ENCODE measurements around the gene CREB3L2.

The CREB3L2 gene

DNA sequence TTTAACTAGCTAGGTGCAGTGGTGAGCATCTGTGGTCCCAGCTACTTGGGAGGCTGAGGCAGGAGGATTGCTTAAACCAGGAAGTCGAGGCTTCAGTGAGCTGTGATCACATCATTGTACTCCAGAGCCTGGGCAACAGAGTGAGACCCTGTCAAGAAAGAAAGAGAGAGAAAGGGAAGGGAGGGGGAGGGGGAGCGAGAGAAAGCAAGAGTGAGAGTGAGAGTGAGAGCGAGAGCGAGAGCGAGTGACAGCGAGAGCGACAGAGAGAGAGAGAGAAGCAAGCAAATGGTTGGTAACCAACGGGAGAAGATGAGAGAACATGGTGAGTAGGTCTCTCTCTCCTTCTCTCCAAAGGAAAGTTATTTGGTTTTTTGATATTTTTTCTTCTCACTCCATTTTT lies 85.3 kb downstream of the CREB3L2 start:
- Histone ChIP-seq H3K79me1 (replicated peaks; ENCODE audit: low read length, poor library complexity, severe bottlenecking) (peaks cover 22% of the 10 kb centered on the region), H4K91ac (ENCODE audit: low read length) (no peak overlapping the region), H3K4me2 (ENCODE audit: low read length, poor library complexity, severe bottlenecking) (no peak overlapping the region), H3K4me1 (ENCODE audit: control insufficient read depth, insufficient read depth, low read depth, low read length) (peaks cover 16% of the 10 kb centered on the region), H3K9ac (ENCODE audit: low read length) (no peak overlapping the region), H3K27me3 (ENCODE audit: control insufficient read depth in 1 of 2, insufficient read depth in 1 of 2, low read length in 2 of 2) (no peaks in the 10 kb centered on the region), H2BK12ac (ENCODE audit: low read length in 2 of 2) (peak overlapping the region in 1 of 2 experiments; percentile 75), H2BK15ac (ENCODE audit: low read depth, poor library complexity, severe bottlenecking) (no peak overlapping the region), H3K4ac (ENCODE audit: low read depth in 1 of 2, low read length in 2 of 2) (no peak overlapping the region), H3K4me3 (ENCODE audit: insufficient read depth in 1 of 2, low read depth in 1 of 2, low read length in 2 of 2) (no peak overlapping the region), H2BK120ac (ENCODE audit: low read depth, low read length) (no peak overlapping the region), H2BK5ac (ENCODE audit: low read depth, low read length, poor library complexity, severe bottlenecking) (peak overlapping the region; percentile 12), H3K14ac (ENCODE audit: low read length in 2 of 2) (no peak overlapping the region), H4K8ac (ENCODE audit: low read length) (no peak overlapping the region), H3K9me3 (ENCODE audit: control insufficient read depth, low read length) (no peaks in the 10 kb centered on the region), H2AFZ (ENCODE audit: low read depth, low read length) (no peak overlapping the region), H3K18ac (ENCODE audit: low read depth in 1 of 2, low read length in 2 of 2) (peak overlapping the region in 1 of 2 experiments; percentile 54), H3K36me3 (ENCODE audit: control insufficient read depth in 1 of 2, insufficient read depth in 2 of 2, low read depth in 1 of 2, low read length in 2 of 2) (peaks cover 15 to 47% of the 10 kb centered on the region in 2 experiments), H3K27ac (ENCODE audit: low read length, poor library complexity, severe bottlenecking) (peak overlapping the region; percentile 92), H3K23ac (ENCODE audit: low read length in 2 of 2) (no peak overlapping the region), H2AK5ac (ENCODE audit: low read length, severe bottlenecking) (peak overlapping the region; percentile 67)
- DNase-seq, result no peak
- WGBS, result over 99% methylated on average over 7 of the region's 8 CpGs

DNA sequence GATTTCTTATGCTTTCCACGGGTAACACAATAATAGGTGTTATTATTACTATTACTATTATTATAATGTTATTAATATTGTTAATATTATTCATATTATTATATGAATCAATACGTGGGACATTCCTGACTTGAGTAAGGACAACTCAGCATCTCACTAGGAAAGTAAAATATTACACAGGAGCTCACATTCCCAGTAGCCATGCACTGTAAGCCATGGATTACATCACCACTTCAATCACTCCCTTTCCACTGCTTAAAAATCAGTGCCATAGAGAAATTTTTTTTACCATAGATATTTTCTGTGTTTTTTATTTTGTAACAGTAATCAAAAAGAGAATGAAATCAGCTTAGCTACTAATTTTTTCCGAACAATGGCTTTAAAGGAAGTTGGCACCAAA lies 86.6 kb downstream of the CREB3L2 start:
- no peaks in the 10 kb centered on the region for H3K27me3 ChIP-seq (ENCODE audit: control insufficient read depth in 1 of 2, insufficient read depth in 1 of 2, low read length in 2 of 2)
- no peak overlapping the region for H3K18ac ChIP-seq (ENCODE audit: low read depth in 1 of 2, low read length in 2 of 2)
- H2BK5ac ChIP-seq (ENCODE audit: low read depth, low read length, poor library complexity, severe bottlenecking), result no peak overlapping the region
- WGBS, result 100% methylated on average over 1 of the region's 3 CpGs
- no peak overlapping the region for H2AK5ac ChIP-seq (ENCODE audit: low read length, severe bottlenecking)
- no peak overlapping the region for H4K91ac ChIP-seq (ENCODE audit: low read length)
- no peak overlapping the region for H2BK15ac ChIP-seq (ENCODE audit: low read depth, poor library complexity, severe bottlenecking)
- no peaks in the 10 kb centered on the region for H3K9me3 ChIP-seq (ENCODE audit: control insufficient read depth, low read length)
- peaks cover 19 to 60% of the 10 kb centered on the region in 2 experiments for H3K36me3 ChIP-seq (ENCODE audit: control insufficient read depth in 1 of 2, insufficient read depth in 2 of 2, low read depth in 1 of 2, low read length in 2 of 2)
- no peak overlapping the region for H3K4ac ChIP-seq (ENCODE audit: low read depth in 1 of 2, low read length in 2 of 2)
- H3K9ac ChIP-seq (ENCODE audit: low read length), result no peak overlapping the region
- H2AFZ ChIP-seq (ENCODE audit: low read depth, low read length), result no peak overlapping the region
- DNase-seq, result no peak
- peaks cover 15% of the 10 kb centered on the region for H3K4me1 ChIP-seq (ENCODE audit: control insufficient read depth, insufficient read depth, low read depth, low read length)
- no peak overlapping the region for H3K27ac ChIP-seq (ENCODE audit: low read length, poor library complexity, severe bottlenecking)
- H4K8ac ChIP-seq (ENCODE audit: low read length), result no peak overlapping the region
- no peak overlapping the region for H3K4me2 ChIP-seq (ENCODE audit: low read length, poor library complexity, severe bottlenecking)
- no peak overlapping the region for H2BK120ac ChIP-seq (ENCODE audit: low read depth, low read length)
- no peak overlapping the region for H2BK12ac ChIP-seq (ENCODE audit: low read length in 2 of 2)
- peaks cover 27% of the 10 kb centered on the region for H3K79me1 ChIP-seq (replicated peaks; ENCODE audit: low read length, poor library complexity, severe bottlenecking)
- no peak overlapping the region for H3K23ac ChIP-seq (ENCODE audit: low read length in 2 of 2)
- no peak overlapping the region for H3K14ac ChIP-seq (ENCODE audit: low read length in 2 of 2)
- no peak overlapping the region for H3K4me3 ChIP-seq (ENCODE audit: insufficient read depth in 1 of 2, low read depth in 1 of 2, low read length in 2 of 2)

DNA sequence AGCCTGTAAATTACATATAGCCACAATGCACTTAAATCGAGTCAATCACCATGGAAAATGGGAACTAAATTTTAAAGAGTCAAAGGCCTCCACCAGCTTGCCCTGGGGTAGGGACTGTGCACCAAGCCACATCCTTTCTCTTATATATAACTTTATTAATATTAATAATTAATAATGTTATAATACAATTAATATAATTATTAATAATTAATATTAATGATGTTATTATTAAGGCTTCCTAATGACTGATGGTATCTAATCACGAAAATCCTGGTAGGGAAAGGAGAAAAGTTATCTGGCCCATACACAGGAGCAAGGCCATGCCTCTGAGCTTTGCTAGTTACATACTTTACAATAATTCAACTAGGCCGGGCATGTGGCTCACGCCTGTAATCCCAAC lies 87.9 kb downstream of the CREB3L2 start:
- Histone ChIP-seq H3K4me2 (ENCODE audit: low read length, poor library complexity, severe bottlenecking) (no peak overlapping the region), H4K91ac (ENCODE audit: low read length) (no peak overlapping the region), H2BK15ac (ENCODE audit: low read depth, poor library complexity, severe bottlenecking) (no peak overlapping the region), H3K4ac (ENCODE audit: low read depth in 1 of 2, low read length in 2 of 2) (no peak overlapping the region), H2BK5ac (ENCODE audit: low read depth, low read length, poor library complexity, severe bottlenecking) (no peak overlapping the region), H3K14ac (ENCODE audit: low read length in 2 of 2) (no peak overlapping the region), H4K8ac (ENCODE audit: low read length) (no peak overlapping the region), H2BK12ac (ENCODE audit: low read length in 2 of 2) (no peak overlapping the region), H3K27me3 (ENCODE audit: control insufficient read depth in 1 of 2, insufficient read depth in 1 of 2, low read length in 2 of 2) (no peaks in the 10 kb centered on the region), H2AFZ (ENCODE audit: low read depth, low read length) (no peak overlapping the region), H2AK5ac (ENCODE audit: low read length, severe bottlenecking) (no peak overlapping the region), H3K23ac (ENCODE audit: low read length in 2 of 2) (no peak overlapping the region), H3K4me3 (ENCODE audit: insufficient read depth in 1 of 2, low read depth in 1 of 2, low read length in 2 of 2) (no peak overlapping the region), H3K27ac (ENCODE audit: low read length, poor library complexity, severe bottlenecking) (no peak overlapping the region), H2BK120ac (ENCODE audit: low read depth, low read length) (no peak overlapping the region), H3K4me1 (ENCODE audit: control insufficient read depth, insufficient read depth, low read depth, low read length) (peaks cover 12% of the 10 kb centered on the region), H3K36me3 (ENCODE audit: control insufficient read depth in 1 of 2, insufficient read depth in 2 of 2, low read depth in 1 of 2, low read length in 2 of 2) (peaks cover 30 to 73% of the 10 kb centered on the region in 2 experiments), H3K79me1 (replicated peaks; ENCODE audit: low read length, poor library complexity, severe bottlenecking) (peaks cover 36% of the 10 kb centered on the region), H3K18ac (ENCODE audit: low read depth in 1 of 2, low read length in 2 of 2) (no peak overlapping the region), H3K9me3 (ENCODE audit: control insufficient read depth, low read length) (no peaks in the 10 kb centered on the region), H3K9ac (ENCODE audit: low read length) (no peak overlapping the region)
- no peak for DNase-seq
- WGBS, result 96% methylated on average over 4 of the region's 4 CpGs

- Histone ChIP-seq H3K23ac (ENCODE audit: low read length in 2 of 2) (no peak overlapping the region), H3K36me3 (ENCODE audit: control insufficient read depth in 1 of 2, insufficient read depth in 2 of 2, low read depth in 1 of 2, low read length in 2 of 2) (peaks cover 58 to 94% of the 10 kb centered on the region in 2 experiments), H4K91ac (ENCODE audit: low read length) (no peak overlapping the region), H3K4me3 (ENCODE audit: insufficient read depth in 1 of 2, low read depth in 1 of 2, low read length in 2 of 2) (no peak overlapping the region), H2AK5ac (ENCODE audit: low read length, severe bottlenecking) (no peak overlapping the region), H3K14ac (ENCODE audit: low read length in 2 of 2) (no peak overlapping the region), H2BK5ac (ENCODE audit: low read depth, low read length, poor library complexity, severe bottlenecking) (no peak overlapping the region), H3K4me2 (ENCODE audit: low read length, poor library complexity, severe bottlenecking) (no peak overlapping the region), H4K8ac (ENCODE audit: low read length) (no peak overlapping the region), H2BK120ac (ENCODE audit: low read depth, low read length) (no peak overlapping the region), H3K27me3 (ENCODE audit: control insufficient read depth in 1 of 2, insufficient read depth in 1 of 2, low read length in 2 of 2) (no peaks in the 10 kb centered on the region), H3K9me3 (ENCODE audit: control insufficient read depth, low read length) (no peaks in the 10 kb centered on the region), H3K27ac (ENCODE audit: low read length, poor library complexity, severe bottlenecking) (no peak overlapping the region), H3K18ac (ENCODE audit: low read depth in 1 of 2, low read length in 2 of 2) (no peak overlapping the region), H2BK12ac (ENCODE audit: low read length in 2 of 2) (no peak overlapping the region), H3K79me1 (replicated peaks; ENCODE audit: low read length, poor library complexity, severe bottlenecking) (peaks cover 48% of the 10 kb centered on the region), H2AFZ (ENCODE audit: low read depth, low read length) (no peak overlapping the region), H3K9ac (ENCODE audit: low read length) (no peak overlapping the region), H2BK15ac (ENCODE audit: low read depth, poor library complexity, severe bottlenecking) (no peak overlapping the region), H3K4me1 (ENCODE audit: control insufficient read depth, insufficient read depth, low read depth, low read length) (peaks cover 1% of the 10 kb centered on the region), H3K4ac (ENCODE audit: low read depth in 1 of 2, low read length in 2 of 2) (no peak overlapping the region)
- DNase-seq, result no peak
- 97% methylated on average over 11 of the region's 11 CpGs for WGBS
Measured at GRCh38 chr7:137909042-137909441, 92.8 kb downstream of the CREB3L2 start.

All from mesenchymal stem cell (in vitro differentiated cells and primary cell).